ENCODE measurements around the gene ANK2.

Gene ANK2

GRCh38 chr4:113355550-113356371, 306.3 kb downstream of the ANK2 start:
- peak; percentile 69 to 81 for DNase-seq

GRCh38 chr4:113356453-113356852, 307.0 kb downstream of the ANK2 start:
- no peak for DNase-seq

- no peak for DNase-seq
Observed at GRCh38 chr4:113358784-113359183, 309.3 kb downstream of the ANK2 start.

GRCh38 chr4:113365377-113365776, 315.9 kb downstream of the ANK2 start:
- DNase-seq: no peak

GRCh38 chr4:113368056-113368455, 318.6 kb downstream of the ANK2 start:
- DNase-seq: no peak

- no peak for DNase-seq
Observed at GRCh38 chr4:113371111-113371510, 321.7 kb downstream of the ANK2 start.

GRCh38 chr4:113375964-113376666, 326.7 kb downstream of the ANK2 start:
- no peak for DNase-seq

GRCh38 chr4:113378836-113379235, 329.4 kb downstream of the ANK2 start:
- DNase-seq: no peak

- no peak for DNase-seq
Observed at GRCh38 chr4:113382704-113383103, 333.3 kb downstream of the ANK2 start.

GRCh38 chr4:113383111-113383785, 333.8 kb downstream of the ANK2 start:
- no peak for DNase-seq

- DNase-seq: no peak
Observed at GRCh38 chr4:113384600-113384999, 335.1 kb downstream of the ANK2 start.

- DNase-seq: no peak
Observed at GRCh38 chr4:113385281-113385899, 335.9 kb downstream of the ANK2 start.

GRCh38 chr4:113389160-113389559, 339.7 kb downstream of the ANK2 start:
- DNase-seq: no peak

- no peak for DNase-seq
Observed at GRCh38 chr4:113390850-113391249, 341.4 kb downstream of the ANK2 start.

- DNase-seq: no peak
Observed at GRCh38 chr4:113394108-113394729, 344.8 kb downstream of the ANK2 start.

GRCh38 chr4:113394730-113395530, 345.5 kb downstream of the ANK2 start:
- peak; percentile 73 to 74 for DNase-seq

GRCh38 chr4:113397114-113397701, 347.8 kb downstream of the ANK2 start:
- DNase-seq: no peak

- DNase-seq: no peak
Observed at GRCh38 chr4:113398441-113399143, 349.1 kb downstream of the ANK2 start.

GRCh38 chr4:113404167-113404571, 354.7 kb downstream of the ANK2 start:
- no peak for DNase-seq

- DNase-seq: no peak
Observed at GRCh38 chr4:113404841-113405240, 355.4 kb downstream of the ANK2 start.

Data from AML-193 (cell line).